HepG2 (cell line): Measurements from ENCODE around the gene BIVM.

ENCODE experiments used
- GTF3A ChIP-seq: sonication (generic); formaldehyde crosslinking; conservative IDR thresholded peaks from 2 replicates; pipeline ENCODE4 v1.4.0; 2020; ENCODE audit warnings: mild to moderate bottlenecking, missing genetic modification reagents
- NCOR1 ChIP-seq: fragments of 200-600 bp; sonication (generic); IDR thresholded peaks from 2 replicates; pipeline ENCODE4 v1.7.0; 2017; ENCODE audit warnings: antibody characterized with exemption, low read length, borderline replicate concordance
- RAD51 ChIP-seq: fragments of 450-650 bp; IDR thresholded peaks from 2 replicates; pipeline ENCODE4 v1.6.1; 2016; ENCODE audit warnings: borderline replicate concordance
- RBM22 ChIP-seq: fragments of 200-400 bp; formaldehyde crosslinking; optimal IDR thresholded peaks from 2 replicates; pipeline ENCODE3; 2017; ENCODE audit warnings: mild to moderate bottlenecking, low read length, moderate library complexity
- TF ChIP-seq, protein P1 (sequence below): sonication (generic); formaldehyde crosslinking; IDR thresholded peaks from 2 replicates; pipeline ENCODE4 v1.5.0; 2020; ENCODE audit warnings: missing genetic modification reagents
- TF ChIP-seq, protein P2 (sequence below): sonication (generic); formaldehyde crosslinking; IDR thresholded peaks from 2 replicates; pipeline ENCODE4 v1.4.0; 2020; ENCODE audit warnings: missing genetic modification reagents

DNA sequence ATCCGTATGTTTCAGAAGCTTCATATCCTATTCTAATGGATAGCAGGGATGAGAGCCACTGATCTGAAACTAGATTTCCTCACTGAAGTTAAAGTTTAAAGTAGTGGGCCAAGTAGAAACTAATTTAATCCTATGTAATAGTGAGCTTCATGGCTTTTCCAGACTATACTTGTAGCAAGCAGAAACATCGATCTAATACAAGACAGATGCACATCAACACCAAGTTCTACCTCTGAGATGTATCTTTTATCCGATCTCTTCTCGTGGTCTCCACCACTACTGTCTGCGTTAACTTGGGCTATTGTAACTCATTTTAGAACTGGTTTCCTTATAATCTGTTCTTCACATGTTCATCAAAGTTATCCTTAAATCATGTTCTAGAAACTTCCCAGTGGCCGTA lies 50.0 kb downstream of the BIVM start:
- TF ChIP-seq NCOR1 (no peak), RAD51 (no peak), RBM22 (no peak), GTF3A (no peak)
- TF ChIP-seq, protein P1, sequence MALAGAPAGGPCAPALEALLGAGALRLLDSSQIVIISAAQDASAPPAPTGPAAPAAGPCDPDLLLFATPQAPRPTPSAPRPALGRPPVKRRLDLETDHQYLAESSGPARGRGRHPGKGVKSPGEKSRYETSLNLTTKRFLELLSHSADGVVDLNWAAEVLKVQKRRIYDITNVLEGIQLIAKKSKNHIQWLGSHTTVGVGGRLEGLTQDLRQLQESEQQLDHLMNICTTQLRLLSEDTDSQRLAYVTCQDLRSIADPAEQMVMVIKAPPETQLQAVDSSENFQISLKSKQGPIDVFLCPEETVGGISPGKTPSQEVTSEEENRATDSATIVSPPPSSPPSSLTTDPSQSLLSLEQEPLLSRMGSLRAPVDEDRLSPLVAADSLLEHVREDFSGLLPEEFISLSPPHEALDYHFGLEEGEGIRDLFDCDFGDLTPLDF (CRISPR knock-in tag) = no peak
- TF ChIP-seq, protein P2, sequence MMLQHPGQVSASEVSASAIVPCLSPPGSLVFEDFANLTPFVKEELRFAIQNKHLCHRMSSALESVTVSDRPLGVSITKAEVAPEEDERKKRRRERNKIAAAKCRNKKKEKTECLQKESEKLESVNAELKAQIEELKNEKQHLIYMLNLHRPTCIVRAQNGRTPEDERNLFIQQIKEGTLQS (CRISPR knock-in tag) = no peak
